Superior temporal gyrus (tissue), 1 donor: ENCODE measurements around the gene SKP2.
"Not testable (repeated sequence)": the region's sequence is repeated elsewhere in the genome, so short reads cannot be mapped to it uniquely, and the experiment has no call there.

Experiments
- DNase-seq: peaks from one replicate; pipeline ENCODE4 v3.0.0-alpha.2; 2016; ENCODE audit errors: extremely low spot score

The SKP2 gene

GRCh38 chr5:36156619-36157018 lies 4.7 kb downstream of the SKP2 start:
- DNase-seq: no peak

- DNase-seq: no peak
Observed at GRCh38 chr5:36158144-36158543, 6.2 kb downstream of the SKP2 start.

GRCh38 chr5:36160617-36161016 lies 8.7 kb downstream of the SKP2 start:
- DNase-seq: no peak

GRCh38 chr5:36161361-36161760 lies 9.4 kb downstream of the SKP2 start:
- no peak for DNase-seq

GRCh38 chr5:36162810-36163486 lies 11.0 kb downstream of the SKP2 start:
- peak; percentile 83 for DNase-seq

- DNase-seq: no peak
Observed at GRCh38 chr5:36164461-36164860, 12.6 kb downstream of the SKP2 start.

GRCh38 chr5:36168737-36169136 lies 16.8 kb downstream of the SKP2 start:
- no peak for DNase-seq

- DNase-seq: no peak
Observed at GRCh38 chr5:36170832-36171424, 19.0 kb downstream of the SKP2 start.

GRCh38 chr5:36172599-36172998 lies 20.7 kb downstream of the SKP2 start:
- DNase-seq: no peak

GRCh38 chr5:36173426-36173825 lies 21.5 kb downstream of the SKP2 start:
- DNase-seq: peak; percentile 61

- DNase-seq: no peak
Observed at GRCh38 chr5:36174119-36174518, 22.2 kb downstream of the SKP2 start.

GRCh38 chr5:36175043-36175442 lies 23.1 kb downstream of the SKP2 start:
- peak; percentile 76 for DNase-seq

- no peak for DNase-seq
Observed at GRCh38 chr5:36177154-36177553, 25.2 kb downstream of the SKP2 start.

GRCh38 chr5:36177715-36178523 lies 26.0 kb downstream of the SKP2 start:
- peak; percentile 73 for DNase-seq

- DNase-seq: no peak
Observed at GRCh38 chr5:36178524-36178890, 26.6 kb downstream of the SKP2 start.

GRCh38 chr5:36179950-36180349 lies 28.0 kb downstream of the SKP2 start:
- peak; percentile 65 for DNase-seq

GRCh38 chr5:36180556-36181350 lies 28.8 kb downstream of the SKP2 start:
- no peak for DNase-seq

GRCh38 chr5:36181774-36182173 lies 29.9 kb downstream of the SKP2 start:
- DNase-seq: peak; percentile 60

GRCh38 chr5:36184408-36184807 lies 32.5 kb downstream of the SKP2 start:
- DNase-seq: not testable (repeated sequence)

- DNase-seq: no peak
Observed at GRCh38 chr5:36193746-36194145, 41.8 kb downstream of the SKP2 start.

GRCh38 chr5:36198281-36198680 lies 46.4 kb downstream of the SKP2 start:
- no peak for DNase-seq

- DNase-seq: not testable (repeated sequence)
Observed at GRCh38 chr5:36198783-36199182, 46.9 kb downstream of the SKP2 start.
